ENCODE results near the gene POLR3B. TPM values are rescaled to one million over a fixed set of nuclear protein-coding genes. Genes with fewer than 3 reads are reported as not detected.

POLR3B gene
- total RNA-seq, 4 donors from 2014 or later: 5.6 to 8.4 (median 7.7) TPM

GRCh38 chr12:106417926-106418910, 60.7 kb downstream of the POLR3B start:
- in situ Hi-C loops (cut with MboI; ENCODE audit: low pct_ligation_motif_present in 1 of 4, low pct_unique_long_range_greater_than_20kb in 1 of 4, low sequenced_read_pairs in 3 of 4) (no loop called here), intact Hi-C loops (cut with DNase I; ENCODE audit: low total_unique reads) (no loop called here)
- H3K4me3 ChIP-seq: no peak overlapping the region
- no peaks in the 10 kb centered on the region for H3K4me1 ChIP-seq
- no peak for TF ChIP-seq EP300 (IDR thresholded peaks at IDR 0.05; ENCODE audit: low read depth)
- TF ChIP-seq POLR2AphosphoS5 (IDR thresholded peaks at IDR 0.05): no peak
- TF ChIP-seq CTCF (IDR thresholded peaks at IDR 0.05): no peak
- TF ChIP-seq POLR2A (IDR thresholded peaks at IDR 0.05): no peak
- no peaks in the 10 kb centered on the region for H3K9me3 ChIP-seq
- no peaks in the 10 kb centered on the region for H3K27me3 ChIP-seq
- peaks cover 0 to 3% (median 0%) of the 10 kb centered on the region in 4 donors for H3K36me3 ChIP-seq
- no peak for DNase-seq
- no peak overlapping the region for H3K27ac ChIP-seq
- WGBS, 2 donors (ENCODE audit: low coverage in 1 of 2): 89 to 94% methylated on average over 6 to 7 of the region's 7 CpGs

- Histone ChIP-seq H3K9me3 (no peaks in the 10 kb centered on the region), H3K4me1 (no peaks in the 10 kb centered on the region), H3K27ac (no peak overlapping the region), H3K36me3 (peaks cover 0 to 3% (median 0%) of the 10 kb centered on the region in 4 donors), H3K4me3 (no peak overlapping the region), H3K27me3 (no peaks in the 10 kb centered on the region)
- 54 to 71% methylated on average over 1 of the region's 1 CpG for WGBS, 2 donors (ENCODE audit: low coverage in 1 of 2)
- intact Hi-C loops (cut with DNase I; ENCODE audit: low total_unique reads) (no loop called here), in situ Hi-C loops (cut with MboI; ENCODE audit: low pct_ligation_motif_present in 1 of 4, low pct_unique_long_range_greater_than_20kb in 1 of 4, low sequenced_read_pairs in 3 of 4) (no loop called here)
- DNase-seq: no peak
- TF ChIP-seq CTCF (IDR thresholded peaks at IDR 0.05) (no peak), POLR2AphosphoS5 (IDR thresholded peaks at IDR 0.05) (no peak), POLR2A (IDR thresholded peaks at IDR 0.05) (no peak), EP300 (IDR thresholded peaks at IDR 0.05; ENCODE audit: low read depth) (no peak)
Measured at GRCh38 chr12:106418970-106419369, 61.4 kb downstream of the POLR3B start.

GRCh38 chr12:106423291-106423690, 65.7 kb downstream of the POLR3B start:
- H3K4me1 ChIP-seq: peaks cover 0 to 3% (median 0%) of the 10 kb centered on the region in 4 donors
- TF ChIP-seq POLR2AphosphoS5 (IDR thresholded peaks at IDR 0.05): no peak
- no peak for TF ChIP-seq POLR2A (IDR thresholded peaks at IDR 0.05)
- TF ChIP-seq CTCF (IDR thresholded peaks at IDR 0.05): no peak
- TF ChIP-seq EP300 (IDR thresholded peaks at IDR 0.05; ENCODE audit: low read depth): no peak
- 95% methylated on average over 2 of the region's 2 CpGs for WGBS, 2 donors (ENCODE audit: low coverage in 1 of 2)
- H3K27ac ChIP-seq: no peak overlapping the region
- intact Hi-C loops (cut with DNase I; ENCODE audit: low total_unique reads) (no loop called here), in situ Hi-C loops (cut with MboI; ENCODE audit: low pct_ligation_motif_present in 1 of 4, low pct_unique_long_range_greater_than_20kb in 1 of 4, low sequenced_read_pairs in 3 of 4) (no loop called here)
- peaks cover 0 to 5% (median 0%) of the 10 kb centered on the region in 4 donors for H3K36me3 ChIP-seq
- no peak overlapping the region for H3K4me3 ChIP-seq
- H3K9me3 ChIP-seq: no peaks in the 10 kb centered on the region
- no peak for DNase-seq
- H3K27me3 ChIP-seq: no peaks in the 10 kb centered on the region

- no peaks in the 10 kb centered on the region for H3K9me3 ChIP-seq
- intact Hi-C loops (cut with DNase I; ENCODE audit: low total_unique reads): no loop called here
- H3K36me3 ChIP-seq: peaks cover 0 to 5% (median 0%) of the 10 kb centered on the region in 4 donors
Measured at GRCh38 chr12:106425061-106425702, 67.6 kb downstream of the POLR3B start.

More at GRCh38 chr12:106425061-106425702, 67.6 kb downstream of the POLR3B start:
- in situ Hi-C loops (cut with MboI; ENCODE audit: low pct_ligation_motif_present in 1 of 4, low pct_unique_long_range_greater_than_20kb in 1 of 4, low sequenced_read_pairs in 3 of 4): no loop called here
- no peak for TF ChIP-seq POLR2A (IDR thresholded peaks at IDR 0.05)
- no peak for TF ChIP-seq CTCF (IDR thresholded peaks at IDR 0.05)
- no peak for TF ChIP-seq POLR2AphosphoS5 (IDR thresholded peaks at IDR 0.05)
- Histone ChIP-seq H3K27ac (no peak overlapping the region), H3K4me3 (no peak overlapping the region), H3K27me3 (no peaks in the 10 kb centered on the region), H3K4me1 (peaks cover 0 to 6% (median 2%) of the 10 kb centered on the region in 4 donors)
- 83 to 100% methylated on average over 1 of the region's 1 CpG for WGBS, 2 donors (ENCODE audit: low coverage in 1 of 2)
- no peak for DNase-seq

Data from transverse colon (tissue), 4 donors.